NCI-H2171 (cell line): ENCODE measurements around the gene GMDS.

Experiments used
- DNase-seq: peaks from one replicate; lab custom pipeline; 2025; lab: John Stamatoyannopoulos, UW

Gene GMDS

GRCh38 chr6:1624058-1624850 lies 621.2 kb downstream of the GMDS start:
- DNase-seq, result no peak

- DNase-seq, result no peak
Observed at GRCh38 chr6:1623769-1624057, 621.7 kb downstream of the GMDS start.

GRCh38 chr6:1622851-1623768 lies 622.3 kb downstream of the GMDS start:
- DNase-seq, result no peak

GRCh38 chr6:1622220-1622850 lies 623.1 kb downstream of the GMDS start:
- no peak for DNase-seq

GRCh38 chr6:1621070-1621701 lies 624.2 kb downstream of the GMDS start:
- DNase-seq, result no peak

- no peak for DNase-seq
Observed at GRCh38 chr6:1620504-1621069, 624.8 kb downstream of the GMDS start.

GRCh38 chr6:1619673-1620503 lies 625.5 kb downstream of the GMDS start:
- no peak for DNase-seq

- no peak for DNase-seq
Observed at GRCh38 chr6:1619098-1619672, 626.2 kb downstream of the GMDS start.

GRCh38 chr6:1618311-1619097 lies 626.9 kb downstream of the GMDS start:
- no peak for DNase-seq

- DNase-seq, result no peak
Observed at GRCh38 chr6:1617466-1618310, 627.7 kb downstream of the GMDS start.

- no peak for DNase-seq
Observed at GRCh38 chr6:1616701-1617463, 628.5 kb downstream of the GMDS start.

GRCh38 chr6:1615853-1616420 lies 629.5 kb downstream of the GMDS start:
- no peak for DNase-seq

GRCh38 chr6:1615151-1615852 lies 630.1 kb downstream of the GMDS start:
- DNase-seq, result no peak

- no peak for DNase-seq
Observed at GRCh38 chr6:1614448-1615150, 630.8 kb downstream of the GMDS start.

- DNase-seq, result no peak
Observed at GRCh38 chr6:1613688-1614447, 631.5 kb downstream of the GMDS start.

GRCh38 chr6:1613346-1613687 lies 632.1 kb downstream of the GMDS start:
- DNase-seq, result no peak
